H1 (cell line): Measurements from ENCODE around the gene CBFA2T2. TPM values are rescaled to one million over a fixed set of nuclear protein-coding genes. Genes with fewer than 3 reads are reported as not detected.

Source experiments
- CTCF ChIA-PET: fragments of 300-600 bp; sonication (Branson Sonifier 250); formaldehyde crosslinking; loops from one replicate; lab custom pipeline; 2021; ENCODE audit not compliant: partially characterized antibody; lab: Charles Lee
- POLR2A ChIA-PET: fragments of 300-600 bp; sonication (Branson Sonifier 250); formaldehyde crosslinking; loops from one replicate; lab custom pipeline; 2021; ENCODE audit warnings: inconsistent platforms; ENCODE audit not compliant: partially characterized antibody; lab: Charles Lee
- DNase-seq, 2 experiments: peaks; one replicate each; pipeline versions ENCODE4 v3.0.0 to v3.0.0-alpha.2; 2010 to 2022; ENCODE audit warnings: low spot score in 2 of 2, low read depth in 1 of 2, mixed read lengths in 1 of 2
- FAIRE-seq: peaks from 2 replicates; lab custom pipeline; 2011; peaks lifted over from hg19 to GRCh38; lab: Jason Lieb, UNC
- H2AFZ ChIP-seq: 2 replicates; pipeline ENCODE4 v1.8.1; 2012; ENCODE audit warnings: low read length, inconsistent platforms
- H2AK5ac ChIP-seq: 2 replicates; pipeline ENCODE4 v1.6.1; 2013; ENCODE audit warnings: low read depth, low read length
- H2BK120ac ChIP-seq: replicated peaks from 2 replicates; pipeline ENCODE3; 2013; ENCODE audit warnings: low read depth, low read length, inconsistent platforms
- H2BK12ac ChIP-seq: 2 replicates; pipeline ENCODE4 v1.6.1; 2013; ENCODE audit warnings: low read depth, low read length
- H2BK15ac ChIP-seq: 2 replicates; pipeline ENCODE4 v1.6.1; 2013; ENCODE audit warnings: low read length
- H2BK20ac ChIP-seq: 2 replicates; pipeline ENCODE4 v1.6.1; 2013; ENCODE audit warnings: low read length
- H2BK5ac ChIP-seq: 2 replicates; pipeline ENCODE4 v1.6.1; 2013; ENCODE audit warnings: low read depth, low read length
- H3K14ac ChIP-seq: 2 replicates; pipeline ENCODE4 v1.6.1; 2013; ENCODE audit warnings: inconsistent platforms; ENCODE audit not compliant: insufficient read length
- H3K18ac ChIP-seq: 2 replicates; pipeline ENCODE4 v1.6.1; 2013; ENCODE audit warnings: low read length; ENCODE audit errors: extremely low read depth
- H3K23ac ChIP-seq: 2 replicates; pipeline ENCODE4 v1.6.1; 2013; ENCODE audit warnings: inconsistent platforms; ENCODE audit not compliant: insufficient read length
- H3K23me2 ChIP-seq: 2 replicates; pipeline ENCODE4 v1.6.1; 2013; ENCODE audit warnings: low read depth, low read length
- H3K27ac ChIP-seq: 2 replicates; pipeline ENCODE4 v1.6.1; 2011; ENCODE audit warnings: low read depth, low read length, inconsistent platforms
- H3K27me3 ChIP-seq, 4 experiments: replicated peaks in 1 of 4; 1 replicate in 1 of 4; 2 replicates in 3 of 4; pipeline versions ENCODE4 v1.6.1 to v1.8.1; 2011 to 2013; ENCODE audit warnings: low read length in 3 of 4, mild to moderate bottlenecking in 3 of 4, inconsistent platforms in 2 of 4, mixed read lengths in 2 of 4, moderate library complexity in 1 of 4; ENCODE audit not compliant: control insufficient read depth in 3 of 4, insufficient read depth in 3 of 4; ENCODE audit errors: extremely low read depth in 1 of 4
- H3K36me3 ChIP-seq, 4 experiments: 2 replicates each; pipeline versions ENCODE4 v1.6.1 to v1.8.1; 2011 to 2013; ENCODE audit warnings: mild to moderate bottlenecking in 4 of 4, low read length in 3 of 4, moderate library complexity in 2 of 4, control low read depth in 1 of 4, inconsistent platforms in 1 of 4; ENCODE audit not compliant: insufficient read depth in 4 of 4, control insufficient read depth in 2 of 4
- H3K4ac ChIP-seq: replicated peaks from 2 replicates; pipeline ENCODE3; 2013; ENCODE audit warnings: low read length, low read depth, mixed read lengths, inconsistent platforms; ENCODE audit not compliant: insufficient read length
- H3K4me1 ChIP-seq, 4 experiments: replicated peaks in 1 of 4; 1 replicate in 1 of 4; 2 replicates in 3 of 4; pipeline versions ENCODE4 v1.6.1 to v1.8.1; 2011 to 2013; ENCODE audit warnings: low read length in 3 of 4, inconsistent platforms in 2 of 4, mixed read lengths in 1 of 4; ENCODE audit not compliant: insufficient read depth in 4 of 4, control insufficient read depth in 3 of 4
- H3K4me2 ChIP-seq, 2 experiments: 2 replicates each; pipeline versions ENCODE4 v1.6.1 to v1.8.1; 2011 to 2013; ENCODE audit warnings: low read depth in 2 of 2, low read length in 2 of 2, control low read depth in 1 of 2, inconsistent platforms in 1 of 2, mild to moderate bottlenecking in 1 of 2; ENCODE audit not compliant: insufficient read depth in 1 of 2
- H3K4me3 ChIP-seq, 4 experiments: fragments of 200-600, 300-600 bp in 1 of 4; sonication (generic), shearing (Covaris generic), sonication (Bioruptor Twin) in 1 of 4; 2 replicates each; pipeline versions ENCODE4 v1.5.1 to v1.8.1; 2011 to 2016; ENCODE audit warnings: low read length in 4 of 4, low read depth in 3 of 4, control low read depth in 2 of 4, inconsistent platforms in 2 of 4, mild to moderate bottlenecking in 2 of 4, mixed read lengths in 1 of 4, moderate library complexity in 1 of 4; ENCODE audit not compliant: insufficient read depth in 2 of 4; ENCODE audit errors: extremely low read depth in 1 of 4
- H3K56ac ChIP-seq: replicated peaks from 2 replicates; pipeline ENCODE3; 2013; ENCODE audit warnings: low read depth, mild to moderate bottlenecking, mixed read lengths, low read length, inconsistent platforms; ENCODE audit not compliant: insufficient read length
- H3K79me1 ChIP-seq: 2 replicates; pipeline ENCODE4 v1.6.1; 2013; ENCODE audit warnings: low read depth, low read length, control low read depth
- H3K79me2 ChIP-seq, 2 experiments: 2 replicates each; pipeline versions ENCODE4 v1.6.1 to v1.8.1; 2012 to 2013; ENCODE audit warnings: low read length in 2 of 2, mild to moderate bottlenecking in 2 of 2, inconsistent platforms in 1 of 2; ENCODE audit not compliant: insufficient read depth in 2 of 2, control insufficient read depth in 1 of 2
- H3K9ac ChIP-seq, 4 experiments: replicated peaks in 1 of 4; 1 replicate in 1 of 4; 2 replicates in 3 of 4; pipeline versions ENCODE4 v1.6.1 to v1.8.1; 2011 to 2013; ENCODE audit warnings: low read depth in 3 of 4, low read length in 3 of 4, control low read depth in 2 of 4, mild to moderate bottlenecking in 2 of 4, moderate library complexity in 2 of 4, inconsistent platforms in 1 of 4; ENCODE audit errors: extremely low read depth in 1 of 4
- H3K9me3 ChIP-seq, 2 experiments: 2 replicates each; pipeline versions ENCODE4 v1.6.1 to v1.8.1; 2012 to 2013; ENCODE audit warnings: mild to moderate bottlenecking in 2 of 2, moderate library complexity in 2 of 2, control low read depth in 1 of 2, inconsistent platforms in 1 of 2, low read depth in 1 of 2, low read length in 1 of 2, mixed read lengths in 1 of 2; ENCODE audit not compliant: insufficient read depth in 2 of 2
- H4K20me1 ChIP-seq, 2 experiments: replicated peaks in 1 of 2; 2 replicates each; pipeline versions ENCODE3 to v1.8.1; 2011 to 2013; ENCODE audit warnings: inconsistent platforms in 2 of 2, low read length in 2 of 2, mild to moderate bottlenecking in 1 of 2; ENCODE audit not compliant: insufficient read depth in 2 of 2, control insufficient read depth in 1 of 2
- H4K5ac ChIP-seq: 2 replicates; pipeline ENCODE4 v1.6.1; 2013; ENCODE audit warnings: low read length, low read depth, mixed read lengths, inconsistent platforms; ENCODE audit not compliant: insufficient read length
- H4K8ac ChIP-seq: 2 replicates; pipeline ENCODE4 v1.8.0; 2013; ENCODE audit warnings: mild to moderate bottlenecking, moderate library complexity, low read length, inconsistent platforms; ENCODE audit not compliant: insufficient read depth; ENCODE audit errors: extremely low read depth
- H4K91ac ChIP-seq: replicated peaks from 2 replicates; pipeline ENCODE3; 2013; ENCODE audit warnings: low read length, mixed read lengths, inconsistent platforms; ENCODE audit not compliant: insufficient read length
- BRCA1 ChIP-seq: IDR thresholded peaks from 2 replicates; pipeline ENCODE4 v1.6.1; 2012; ENCODE audit warnings: low read depth, low read length, improper control_type of control experiment
- CBX8 ChIP-seq: fragments of 300-800, 300-1000 bp; sonication (generic); IDR thresholded peaks from 2 replicates; pipeline ENCODE4 v1.7.1; 2016; ENCODE audit warnings: low read depth, low read length, borderline replicate concordance
- FOSL1 ChIP-seq: IDR thresholded peaks from 2 replicates; pipeline ENCODE4 v1.6.1; 2011; ENCODE audit warnings: mild to moderate bottlenecking, low read depth, low read length, moderate library complexity; ENCODE audit not compliant: insufficient read depth
- RNF2 ChIP-seq: fragments of 200-900, 300-1000 bp; sonication (generic); IDR thresholded peaks from 2 replicates; pipeline ENCODE4 v1.7.1; 2016; ENCODE audit warnings: borderline replicate concordance, low read depth, mild to moderate bottlenecking, antibody characterized with exemption, low read length; ENCODE audit not compliant: poor library complexity, severe bottlenecking; ENCODE audit errors: missing control alignments
- TAF1 ChIP-seq: IDR thresholded peaks from 2 replicates; pipeline ENCODE4 v1.6.1; 2011; ENCODE audit warnings: mild to moderate bottlenecking, low read depth, low read length
- TEAD4 ChIP-seq: IDR thresholded peaks from 2 replicates; pipeline ENCODE4 v1.6.1; 2012; ENCODE audit warnings: low read depth, low read length, inconsistent platforms, mixed read lengths
- WGBS, 2 experiments: shearing (Covaris generic) in 1 of 2; methylation state at CpG; one replicate each; pipeline versions ENCODE4 v1.1.6 to v1.1.7; 2013 to 2015; ENCODE audit warnings: low lambda C conversion rate in 2 of 2, mixed read lengths in 2 of 2, inconsistent platforms in 1 of 2, low coverage in 1 of 2, missing lambda C conversion rate in 1 of 2; ENCODE audit not compliant: insufficient replicate concordance in 2 of 2, insufficient coverage in 1 of 2, insufficient read length in 1 of 2; ENCODE audit errors: extremely low coverage in 1 of 2, missing lambda C conversion rate in 1 of 2; 5-methylcytosine and 5-hydroxymethylcytosine counted together
- polyA plus RNA-seq, 7 experiments: library from polyadenylated mRNA; depleted of rRNA in 3 of 7; stranded (reverse) in 5 of 7; unstranded in 2 of 7; fragments of >200 nt in 5 of 7; fragments of 200-250 nt in 2 of 7; gene quantifications; 1 replicate in 5 of 7; 2 replicates in 1 of 7; 4 replicates in 1 of 7; pipeline versions ENCODE4 v1.2.1 to v1.2.3, GENCODE V29; 2011 to 2013; ENCODE audit warnings: missing spikeins in 2 of 7, mixed read lengths in 2 of 7
- total RNA-seq: library from RNA; stranded (reverse); fragmentation: NEBNext Ultra II Directional; extraction: Animal tissue kit (Norgen Biotek cat#: 25700); gene quantifications from 2 replicates; pipeline ENCODE4 v1.2.1, GENCODE V29; 2021

CBFA2T2 gene
- total and polyA plus RNA-seq, 2 of the 8 experiments (the other 6 are each of a cell fraction or from before 2014, with no cell fraction given) = 11.6 to 12.9 TPM

- FAIRE-seq = no peak
- H3K4ac ChIP-seq = no peak overlapping the region
- H4K5ac ChIP-seq = no peak overlapping the region
- H2AFZ ChIP-seq = no peak overlapping the region
- H2BK12ac ChIP-seq = no peak overlapping the region
- H2BK15ac ChIP-seq = no peak overlapping the region
- no peak overlapping the region for H3K9ac ChIP-seq
- 100% methylated on average over 1 of the region's 1 CpG; no CpG with 5 or more reads in 1 of the 2 experiments for WGBS, 2 experiments
- no peaks in the 10 kb centered on the region for H3K27me3 ChIP-seq
- no peak overlapping the region for H2BK120ac ChIP-seq
- no peaks in the 10 kb centered on the region for H3K23me2 ChIP-seq
- no peak overlapping the region for H2BK5ac ChIP-seq
- H3K79me2 ChIP-seq = no peaks in the 10 kb centered on the region
- POLR2A ChIA-PET = no interaction called here
- H3K27ac ChIP-seq = no peak overlapping the region
- H3K79me1 ChIP-seq = no peaks in the 10 kb centered on the region; the same call in 1 of the 2 replicates
- H4K91ac ChIP-seq = no peak overlapping the region
- H3K14ac ChIP-seq = no peak overlapping the region
- no peak for TF ChIP-seq CBX8
- no peak for TF ChIP-seq RNF2
- no peak for TF ChIP-seq TAF1
- TF ChIP-seq TEAD4 = no peak
- TF ChIP-seq BRCA1 = no peak
- no peak for TF ChIP-seq FOSL1
- H3K9me3 ChIP-seq = peaks cover 2 to 6% of the 10 kb centered on the region in 2 experiments; a peak in 2 of 4 replicates
- DNase-seq = no peak
- H2BK20ac ChIP-seq = no peak overlapping the region
- CTCF ChIA-PET = interaction anchor here (0.6 kb wide), 1 partner anchor 277 kb away, joined by 3 read pairs; no protein-coding TSS in a partner anchor
- H3K36me3 ChIP-seq = peaks cover 0 to 3% (median 0%) of the 10 kb centered on the region in 4 experiments; a peak in 1 of 8 replicates
- H3K23ac ChIP-seq = no peak overlapping the region
- H4K20me1 ChIP-seq = peaks cover 2 to 6% of the 10 kb centered on the region in 2 experiments
- no peak overlapping the region for H4K8ac ChIP-seq
- H3K4me2 ChIP-seq = no peak overlapping the region
- no peak overlapping the region for H3K56ac ChIP-seq
- H3K18ac ChIP-seq = no peak overlapping the region
- H3K4me3 ChIP-seq = no peak overlapping the region
- H2AK5ac ChIP-seq = no peak overlapping the region
- H3K4me1 ChIP-seq = no peaks in the 10 kb centered on the region
Measured at GRCh38 chr20:33541797-33542196, 51.9 kb downstream of the CBFA2T2 start.
